T1000 (cell line): ENCODE measurements around the gene LAPTM5.

ENCODE experiments used
- DNase-seq: peaks from one replicate; lab custom pipeline; 2025; ENCODE audit warnings: mixed read lengths; lab: John Stamatoyannopoulos, UW

LAPTM5 gene

GRCh38 chr1:30786264-30786991 is 28.9 kb upstream of the LAPTM5 start:
- DNase-seq, result no peak

GRCh38 chr1:30785714-30786113 is 28.1 kb upstream of the LAPTM5 start:
- DNase-seq, result no peak

GRCh38 chr1:30785181-30785580 is 27.6 kb upstream of the LAPTM5 start:
- no peak for DNase-seq

GRCh38 chr1:30783256-30783915 is 25.8 kb upstream of the LAPTM5 start:
- DNase-seq, result no peak

- DNase-seq, result peak; percentile 36
Observed at GRCh38 chr1:30782361-30783255, 25.0 kb upstream of the LAPTM5 start.

GRCh38 chr1:30781906-30782305 is 24.3 kb upstream of the LAPTM5 start:
- no peak for DNase-seq

GRCh38 chr1:30780409-30780808 is 22.8 kb upstream of the LAPTM5 start:
- no peak for DNase-seq

- peak; percentile 68 for DNase-seq
Observed at GRCh38 chr1:30779294-30780071, 21.9 kb upstream of the LAPTM5 start.

- no peak for DNase-seq
Observed at GRCh38 chr1:30778979-30779293, 21.4 kb upstream of the LAPTM5 start.

GRCh38 chr1:30778154-30778978 is 20.8 kb upstream of the LAPTM5 start:
- peak; percentile 23 for DNase-seq

GRCh38 chr1:30777904-30778153 is 20.3 kb upstream of the LAPTM5 start:
- no peak for DNase-seq

- no peak for DNase-seq
Observed at GRCh38 chr1:30777060-30777903, 19.7 kb upstream of the LAPTM5 start.

GRCh38 chr1:30776097-30777059 is 18.8 kb upstream of the LAPTM5 start:
- DNase-seq, result no peak

GRCh38 chr1:30775433-30775975 is 17.9 kb upstream of the LAPTM5 start:
- DNase-seq, result no peak

GRCh38 chr1:30774550-30775432 is 17.2 kb upstream of the LAPTM5 start:
- DNase-seq, result no peak

GRCh38 chr1:30773722-30774358 is 16.3 kb upstream of the LAPTM5 start:
- no peak for DNase-seq

- no peak for DNase-seq
Observed at GRCh38 chr1:30771005-30771404, 13.4 kb upstream of the LAPTM5 start.

GRCh38 chr1:30770150-30770549 is 12.6 kb upstream of the LAPTM5 start:
- no peak for DNase-seq
